ENCODE measurements around the gene BTBD7. TPM values are rescaled to one million over a fixed set of nuclear protein-coding genes. Genes with fewer than 3 reads are reported as not detected.

The BTBD7 gene
- total and polyA plus RNA-seq, 4 experiments from 2014 or later = 6.9 to 38.3 (median 19.5) TPM

DNA sequence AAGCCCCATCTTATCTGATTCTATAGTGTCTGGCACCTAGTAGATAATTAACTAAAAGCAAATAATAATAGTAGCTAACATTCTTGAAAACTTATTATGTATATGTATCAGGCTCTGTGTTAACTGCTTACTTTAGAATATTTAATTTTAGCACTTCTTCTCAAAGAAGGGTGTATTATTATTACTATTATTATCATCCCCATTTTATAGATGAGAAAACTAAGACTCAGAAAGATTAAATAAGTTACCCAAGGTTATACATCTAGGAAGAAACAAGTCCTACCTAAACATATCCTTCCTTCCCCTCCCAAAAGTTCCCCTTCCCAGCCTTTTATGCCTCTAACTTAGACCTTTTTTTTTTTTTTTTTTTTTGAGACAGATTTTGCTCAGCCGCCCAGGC is 64.4 kb downstream of the BTBD7 start:
- no peaks in the 10 kb centered on the region for H3K9me3 ChIP-seq (ENCODE audit: control insufficient read depth in 1 of 2, low read length in 2 of 2)
- H3K27ac Mint-ChIP-seq = no peak overlapping the region
- no peaks in the 10 kb centered on the region for H3K27me3 Mint-ChIP-seq
- H3K27me3 ChIP-seq (ENCODE audit: insufficient read depth, low read length) = no peaks in the 10 kb centered on the region
- peaks cover 10 to 31% (median 19%) of the 10 kb centered on the region in 4 donors for H3K4me1 Mint-ChIP-seq
- intact Hi-C loops (cut with micrococcal nuclease) = no loop called here
- CTCF ChIA-PET (ENCODE audit: partially characterized antibody) = interaction anchor here (1.8 kb wide), 1 partner anchor 8 kb away, joined by 5 read pairs; no protein-coding TSS in a partner anchor
- no peak overlapping the region for H3K27ac ChIP-seq (ENCODE audit: low read depth, low read length)
- H3K4me3 Mint-ChIP-seq = no peak overlapping the region
- POLR2A ChIA-PET (ENCODE audit: partially characterized antibody) = no interaction called here
- no peak overlapping the region for H3K4me3 ChIP-seq (ENCODE audit: low read length in 2 of 2)
- H3K9me3 Mint-ChIP-seq = peaks cover 0 to 1% (median 0%) of the 10 kb centered on the region in 8 donors
- H3K36me3 Mint-ChIP-seq = peaks cover 9 to 33% of the 10 kb centered on the region in 2 donors
- H3K4me1 ChIP-seq (ENCODE audit: insufficient read depth, low read length) = no peaks in the 10 kb centered on the region
- peaks cover 9% of the 10 kb centered on the region for H3K36me3 ChIP-seq (ENCODE audit: insufficient read depth, low read length)
- no peak for DNase-seq

DNA sequence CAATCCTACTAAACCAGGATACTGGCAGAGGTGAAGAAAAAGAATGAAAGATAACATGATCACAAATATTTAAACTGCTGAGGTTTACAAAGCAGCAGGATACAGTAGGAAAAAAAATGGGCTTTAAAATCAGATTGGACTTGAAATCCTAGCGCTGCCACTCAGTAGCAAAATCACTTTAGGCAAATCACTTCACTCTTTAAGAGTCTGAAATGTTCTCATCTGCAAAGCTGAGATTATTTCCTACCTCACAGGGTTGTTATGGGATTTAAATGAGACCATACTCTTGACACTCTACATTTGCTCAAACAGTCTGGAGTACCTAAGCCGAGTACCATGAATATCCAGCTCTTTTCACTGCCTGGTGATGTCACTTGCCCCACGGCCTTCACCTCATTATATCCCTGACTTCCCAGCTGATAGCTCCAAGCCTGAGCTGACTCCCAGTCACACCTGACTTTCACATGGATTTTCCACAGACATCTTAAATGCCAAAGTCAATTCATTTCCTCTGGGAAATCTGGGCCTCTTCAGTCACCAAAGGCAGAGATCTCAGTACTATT is 65.6 kb downstream of the BTBD7 start:
- Mint-ChIP-seq H3K4me3 (no peak overlapping the region), H3K27ac (peak overlapping the region in 2 of 7 donors; percentile 5), H3K27me3 (no peaks in the 10 kb centered on the region), H3K9me3 (peaks cover 0 to 1% (median 0%) of the 10 kb centered on the region in 8 donors), H3K4me1 (peaks cover 8 to 26% (median 17%) of the 10 kb centered on the region in 4 donors), H3K36me3 (peaks cover 19 to 34% of the 10 kb centered on the region in 2 donors)
- Histone ChIP-seq H3K4me1 (ENCODE audit: insufficient read depth, low read length) (no peaks in the 10 kb centered on the region), H3K9me3 (ENCODE audit: control insufficient read depth in 1 of 2, low read length in 2 of 2) (no peaks in the 10 kb centered on the region), H3K27ac (ENCODE audit: low read depth, low read length) (no peak overlapping the region), H3K36me3 (ENCODE audit: insufficient read depth, low read length) (peaks cover 14% of the 10 kb centered on the region), H3K27me3 (ENCODE audit: insufficient read depth, low read length) (no peaks in the 10 kb centered on the region), H3K4me3 (ENCODE audit: low read length in 2 of 2) (no peak overlapping the region)
- CTCF ChIA-PET (ENCODE audit: partially characterized antibody) = interaction anchor here (1.8 kb wide), 1 partner anchor 10 kb away, joined by 5 read pairs; no protein-coding TSS in a partner anchor
- intact Hi-C loops (cut with micrococcal nuclease) = no loop called here
- POLR2A ChIA-PET (ENCODE audit: partially characterized antibody) = no interaction called here
- DNase-seq = no peak

DNA sequence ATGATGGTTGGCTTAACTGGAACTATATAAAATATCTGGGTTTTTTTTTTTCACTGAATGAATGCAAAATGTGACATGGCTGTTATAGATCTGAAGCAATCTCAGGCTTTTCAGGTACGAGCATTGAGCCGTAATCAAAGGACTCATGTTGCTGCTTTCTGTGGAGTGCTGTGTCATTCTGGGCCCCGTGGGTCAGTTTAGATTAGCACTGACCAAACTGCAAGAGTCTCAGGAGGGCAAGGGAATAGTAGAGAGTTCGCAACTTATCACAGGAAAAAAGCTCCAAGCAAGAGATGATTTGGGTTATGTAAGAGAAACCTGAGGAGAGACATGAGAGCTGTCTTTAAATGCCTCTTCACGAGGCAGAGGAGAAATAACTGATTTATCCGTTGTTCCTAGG is 66.7 kb downstream of the BTBD7 start:
- peaks cover 0 to 1% (median 0%) of the 10 kb centered on the region in 8 donors for H3K9me3 Mint-ChIP-seq
- H3K4me1 Mint-ChIP-seq = peaks cover 6 to 25% (median 16%) of the 10 kb centered on the region in 4 donors
- intact Hi-C loops (cut with micrococcal nuclease) = no loop called here
- POLR2A ChIA-PET (ENCODE audit: partially characterized antibody) = no interaction called here
- no peak overlapping the region for H3K4me3 Mint-ChIP-seq
- Histone ChIP-seq H3K27me3 (ENCODE audit: insufficient read depth, low read length) (no peaks in the 10 kb centered on the region), H3K27ac (ENCODE audit: low read depth, low read length) (no peak overlapping the region), H3K36me3 (ENCODE audit: insufficient read depth, low read length) (peaks cover 14% of the 10 kb centered on the region), H3K4me1 (ENCODE audit: insufficient read depth, low read length) (no peaks in the 10 kb centered on the region), H3K4me3 (ENCODE audit: low read length in 2 of 2) (no peak overlapping the region), H3K9me3 (ENCODE audit: control insufficient read depth in 1 of 2, low read length in 2 of 2) (no peaks in the 10 kb centered on the region)
- CTCF ChIA-PET (ENCODE audit: partially characterized antibody) = no interaction called here
- no peak for DNase-seq
- H3K36me3 Mint-ChIP-seq = peaks cover 22 to 37% of the 10 kb centered on the region in 2 donors
- no peaks in the 10 kb centered on the region for H3K27me3 Mint-ChIP-seq
- peak overlapping the region in 4 of 7 donors; percentile 18 to 64 (median 56) for H3K27ac Mint-ChIP-seq

DNA sequence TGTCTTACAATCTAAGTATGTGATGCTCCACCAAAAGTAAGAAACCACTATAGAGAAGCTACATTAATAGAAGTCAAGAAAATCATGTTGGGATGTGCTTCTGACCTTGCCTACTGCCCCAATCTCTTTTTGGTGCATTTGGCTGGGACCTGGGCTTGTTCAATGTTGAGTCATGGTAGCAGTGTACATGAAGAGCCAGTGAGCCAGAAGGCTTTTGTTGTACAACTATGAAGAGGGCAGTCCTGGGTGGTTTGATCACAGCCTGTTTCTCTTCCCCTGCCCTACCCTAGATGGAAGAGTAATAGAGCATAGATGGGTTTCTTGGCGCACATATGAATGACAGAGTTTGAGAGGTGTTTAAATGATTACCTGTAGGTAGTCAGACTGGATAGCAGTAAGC is 69.4 kb downstream of the BTBD7 start:
- CTCF ChIA-PET (ENCODE audit: partially characterized antibody) = interaction anchor here (1.0 kb wide), 1 partner anchor 13 kb away, joined by 4 read pairs; no protein-coding TSS in a partner anchor
- H3K9me3 ChIP-seq (ENCODE audit: control insufficient read depth in 1 of 2, low read length in 2 of 2) = no peaks in the 10 kb centered on the region
- Mint-ChIP-seq H3K36me3 (peaks cover 31 to 38% of the 10 kb centered on the region in 2 donors), H3K27ac (peak overlapping the region in 2 of 7 donors; percentile 2 to 10), H3K27me3 (no peaks in the 10 kb centered on the region), H3K9me3 (peaks cover 0 to 1% (median 0%) of the 10 kb centered on the region in 8 donors), H3K4me3 (no peak overlapping the region), H3K4me1 (peaks cover 6 to 22% (median 16%) of the 10 kb centered on the region in 4 donors)
- no peak overlapping the region for H3K27ac ChIP-seq (ENCODE audit: low read depth, low read length)
- peaks cover 14% of the 10 kb centered on the region for H3K36me3 ChIP-seq (ENCODE audit: insufficient read depth, low read length)
- no peaks in the 10 kb centered on the region for H3K4me1 ChIP-seq (ENCODE audit: insufficient read depth, low read length)
- DNase-seq = no peak
- H3K4me3 ChIP-seq (ENCODE audit: low read length in 2 of 2) = no peak overlapping the region
- intact Hi-C loops (cut with micrococcal nuclease) = no loop called here
- POLR2A ChIA-PET (ENCODE audit: partially characterized antibody) = no interaction called here
- H3K27me3 ChIP-seq (ENCODE audit: insufficient read depth, low read length) = no peaks in the 10 kb centered on the region

DNA sequence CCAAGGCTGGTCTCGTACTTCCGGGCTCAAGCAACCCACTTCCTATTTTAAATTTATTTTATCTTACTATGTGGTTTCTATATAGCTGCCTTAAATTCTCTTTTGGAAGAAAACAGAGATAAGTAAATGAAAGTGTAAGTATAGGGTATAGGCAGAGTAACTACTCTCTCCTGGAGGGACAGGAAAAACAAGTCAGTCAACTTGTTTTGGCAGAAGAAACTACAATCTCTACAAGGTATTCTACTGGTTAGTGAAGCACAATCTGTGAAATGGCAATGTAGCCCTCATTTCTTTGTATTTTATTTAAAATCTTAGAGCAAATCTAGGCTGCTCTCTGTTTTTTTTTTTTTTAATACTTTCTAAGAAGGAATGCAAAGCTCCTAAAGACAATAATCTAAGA is 70.4 kb downstream of the BTBD7 start:
- H3K4me3 Mint-ChIP-seq = no peak overlapping the region
- H3K4me1 Mint-ChIP-seq = peaks cover 2 to 14% (median 10%) of the 10 kb centered on the region in 4 donors
- no peaks in the 10 kb centered on the region for H3K27me3 ChIP-seq (ENCODE audit: insufficient read depth, low read length)
- H3K4me1 ChIP-seq (ENCODE audit: insufficient read depth, low read length) = no peaks in the 10 kb centered on the region
- H3K27ac Mint-ChIP-seq = no peak overlapping the region
- H3K4me3 ChIP-seq (ENCODE audit: low read length in 2 of 2) = no peak overlapping the region
- intact Hi-C loops (cut with micrococcal nuclease) = no loop called here
- H3K36me3 Mint-ChIP-seq = peaks cover 33 to 35% of the 10 kb centered on the region in 2 donors
- POLR2A ChIA-PET (ENCODE audit: partially characterized antibody) = no interaction called here
- H3K27ac ChIP-seq (ENCODE audit: low read depth, low read length) = no peak overlapping the region
- no peak for DNase-seq
- CTCF ChIA-PET (ENCODE audit: partially characterized antibody) = interaction anchor here (1.2 kb wide), 1 partner anchor 44 kb away, joined by 3 read pairs; no protein-coding TSS in a partner anchor
- peaks cover 0 to 1% (median 0%) of the 10 kb centered on the region in 8 donors for H3K9me3 Mint-ChIP-seq
- peaks cover 14% of the 10 kb centered on the region for H3K36me3 ChIP-seq (ENCODE audit: insufficient read depth, low read length)
- H3K9me3 ChIP-seq (ENCODE audit: control insufficient read depth in 1 of 2, low read length in 2 of 2) = no peaks in the 10 kb centered on the region
- H3K27me3 Mint-ChIP-seq = no peaks in the 10 kb centered on the region

DNA sequence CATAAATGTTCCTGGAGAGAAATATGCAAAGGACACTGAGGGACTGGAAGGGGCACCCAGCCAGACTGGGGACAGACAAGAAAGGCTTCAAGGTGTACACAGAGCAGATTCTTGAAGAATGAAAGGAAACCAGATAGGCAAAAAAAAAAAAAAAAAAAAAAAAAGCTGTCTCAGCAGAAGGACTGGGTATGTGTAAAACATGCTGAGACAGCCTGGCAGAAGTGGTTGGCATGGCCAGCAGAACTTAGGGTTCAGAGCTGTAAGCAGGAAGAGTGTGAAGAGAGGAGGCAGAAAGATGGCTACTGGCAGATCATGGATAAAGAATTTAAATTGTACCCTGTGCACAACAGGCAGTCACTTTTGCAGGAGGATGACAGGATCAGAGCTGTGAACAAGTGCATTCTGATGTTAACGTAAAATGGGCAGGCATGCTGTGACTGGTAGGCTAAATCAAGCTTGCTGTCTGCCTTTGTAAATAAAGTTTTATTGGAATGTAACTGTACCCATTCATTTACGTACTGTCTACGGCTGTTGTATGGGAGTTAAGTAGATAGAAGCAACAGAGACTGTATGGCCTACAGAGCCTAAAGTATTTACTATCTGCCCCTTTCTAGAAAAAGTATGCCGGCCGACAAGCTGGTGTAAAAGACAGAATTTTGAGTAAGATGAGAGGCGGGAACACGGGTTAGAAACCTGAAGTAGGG is 83.6 kb downstream of the BTBD7 start:
- Mint-ChIP-seq H3K36me3 (peaks cover 34 to 57% of the 10 kb centered on the region in 2 donors), H3K4me1 (peaks cover 0 to 2% (median 0%) of the 10 kb centered on the region in 4 donors), H3K9me3 (no peaks in the 10 kb centered on the region), H3K27me3 (no peaks in the 10 kb centered on the region), H3K27ac (peak overlapping the region in 4 of 7 donors; percentile 44 to 85 (median 57)), H3K4me3 (no peak overlapping the region)
- intact Hi-C loops (cut with micrococcal nuclease) = no loop called here
- H3K9me3 ChIP-seq (ENCODE audit: control insufficient read depth in 1 of 2, low read length in 2 of 2) = no peaks in the 10 kb centered on the region
- CTCF ChIA-PET (ENCODE audit: partially characterized antibody) = interaction anchor here (1.3 kb wide), 1 partner anchor 14 kb away, joined by 3 read pairs; no protein-coding TSS in a partner anchor
- no peak overlapping the region for H3K4me3 ChIP-seq (ENCODE audit: low read length in 2 of 2)
- POLR2A ChIA-PET (ENCODE audit: partially characterized antibody) = no interaction called here
- peaks cover 18% of the 10 kb centered on the region for H3K36me3 ChIP-seq (ENCODE audit: insufficient read depth, low read length)
- H3K27ac ChIP-seq (ENCODE audit: low read depth, low read length) = no peak overlapping the region
- no peaks in the 10 kb centered on the region for H3K27me3 ChIP-seq (ENCODE audit: insufficient read depth, low read length)
- DNase-seq = no peak
- no peaks in the 10 kb centered on the region for H3K4me1 ChIP-seq (ENCODE audit: insufficient read depth, low read length)

DNA sequence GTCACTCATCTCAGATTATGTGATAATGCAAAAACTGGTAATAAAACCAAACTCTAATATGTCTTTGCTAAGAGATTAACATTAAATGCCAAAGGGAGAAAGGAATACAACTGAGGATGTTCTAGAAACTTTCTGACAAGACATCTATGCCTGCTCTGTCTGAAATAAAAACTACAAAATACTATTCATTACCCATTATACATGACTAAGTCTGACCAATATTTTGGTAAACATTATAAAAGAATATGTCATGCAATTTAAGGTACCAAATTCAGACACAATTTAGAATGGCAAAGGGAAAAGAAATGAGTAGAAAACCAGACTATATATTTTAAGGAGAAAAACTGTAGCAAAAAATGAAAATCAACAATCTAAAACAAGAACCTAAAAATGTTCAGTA is 86.3 kb downstream of the BTBD7 start:
- Histone ChIP-seq H3K36me3 (ENCODE audit: insufficient read depth, low read length) (peaks cover 32% of the 10 kb centered on the region), H3K27ac (ENCODE audit: low read depth, low read length) (no peak overlapping the region), H3K4me3 (ENCODE audit: low read length in 2 of 2) (no peak overlapping the region), H3K9me3 (ENCODE audit: control insufficient read depth in 1 of 2, low read length in 2 of 2) (no peaks in the 10 kb centered on the region), H3K27me3 (ENCODE audit: insufficient read depth, low read length) (no peaks in the 10 kb centered on the region), H3K4me1 (ENCODE audit: insufficient read depth, low read length) (no peaks in the 10 kb centered on the region)
- no peaks in the 10 kb centered on the region for H3K4me1 Mint-ChIP-seq
- ChIA-PET POLR2A (ENCODE audit: partially characterized antibody) (no interaction called here), CTCF (ENCODE audit: partially characterized antibody) (no interaction called here)
- no peak overlapping the region for H3K27ac Mint-ChIP-seq
- DNase-seq = no peak
- intact Hi-C loops (cut with micrococcal nuclease) = no loop called here
- H3K4me3 Mint-ChIP-seq = no peak overlapping the region
- H3K27me3 Mint-ChIP-seq = no peaks in the 10 kb centered on the region
- peaks cover 49 to 75% of the 10 kb centered on the region in 2 donors for H3K36me3 Mint-ChIP-seq
- H3K9me3 Mint-ChIP-seq = no peaks in the 10 kb centered on the region

Data from CD4-positive, alpha-beta memory T cell (primary cell).